Transverse colon (tissue), 4 donors: ENCODE results near the gene WBP1L. TPM values are rescaled to one million over a fixed set of nuclear protein-coding genes. Genes with fewer than 3 reads are reported as not detected.
A peak's percentile ranks its signal among the peaks of the same experiment; 100 is the strongest.

Experiments used
- DNase-seq: peaks from one replicate; pipeline ENCODE4 v3.0.0-alpha.2; 2019
- H3K27ac ChIP-seq, 4 donors: fragments of 200-600 bp; sonication (generic); 2 replicates each; pipeline ENCODE4 v1.5.1; 2016 to 2018; ENCODE audit warnings: inconsistent platforms in 4 of 4
- H3K27me3 ChIP-seq: fragments of 200-600 bp; sonication (generic); 2 replicates; pipeline ENCODE4 v1.5.1; 2017; ENCODE audit warnings: inconsistent platforms
- H3K36me3 ChIP-seq, 4 donors: fragments of 200-600 bp; sonication (generic); 2 replicates each; pipeline ENCODE4 v1.5.1; 2017 to 2019; ENCODE audit warnings: inconsistent platforms in 4 of 4
- H3K4me1 ChIP-seq, 4 donors: fragments of 200-600 bp; sonication (generic); 2 replicates each; pipeline ENCODE4 v1.5.1; 2017 to 2020; ENCODE audit warnings: inconsistent platforms in 4 of 4
- H3K4me3 ChIP-seq, 4 donors: fragments of 200-600 bp; sonication (generic); 1 replicate in 1 of 4; 2 replicates in 3 of 4; pipeline versions ENCODE4 v1.5.1 to v1.6.1; 2017 to 2019; ENCODE audit warnings: inconsistent platforms in 4 of 4
- H3K9me3 ChIP-seq, 2 donors: fragments of 200-600 bp; sonication (generic); 2 replicates each; pipeline ENCODE4 v1.5.1; 2017 to 2019; ENCODE audit warnings: inconsistent platforms in 2 of 2
- EP300 ChIP-seq: sonication (generic); formaldehyde crosslinking; IDR thresholded peaks from one replicate; pipeline ENCODE4 v1.6.1; 2017; ENCODE audit warnings: antibody characterized with exemption, low read depth
- POLR2A ChIP-seq: fragments of 450-650 bp; IDR thresholded peaks from one replicate; pipeline ENCODE4 v1.6.1; 2016; ENCODE audit warnings: antibody characterized with exemption, mild to moderate bottlenecking, moderate library complexity
- POLR2AphosphoS5 ChIP-seq, 3 donors: sonication (generic); formaldehyde crosslinking; IDR thresholded peaks; one replicate each; pipeline ENCODE4 v1.6.1; 2016; ENCODE audit warnings: antibody characterized with exemption in 3 of 3
- WGBS, 2 donors: methylation state at CpG; one replicate each; pipeline ENCODE4 v1.1.5; 2018; ENCODE audit warnings: low coverage in 1 of 2; 5-methylcytosine and 5-hydroxymethylcytosine counted together
- in situ Hi-C, 4 donors: fragments of 200-750 bp; cut with MboI; loops; one replicate each; pipeline versions ENCODE4 v1.15.0 to v1.15.1; 2017; ENCODE audit warnings: low sequenced_read_pairs in 3 of 4, low pct_ligation_motif_present in 1 of 4, low pct_unique_long_range_greater_than_20kb in 1 of 4
- intact Hi-C: fragments of 100-400 bp; cut with DNase I; formaldehyde crosslinking; loops from one replicate; pipeline ENCODE4 v1.15.1; 2023; ENCODE audit warnings: low total_unique reads
- total RNA-seq, 4 donors: library from RNA; depleted of rRNA; stranded (reverse); fragments of >200 nt; gene quantifications; one replicate each; pipeline ENCODE4 v1.1.0, GENCODE V29; 2016
- TF ChIP-seq, protein P1 (sequence below), 5 experiments: fragments of 200-600 bp in 3 of 5; fragments of 450-650 bp in 2 of 5; sonication (generic) in 3 of 5; IDR thresholded peaks; 1 replicate in 2 of 5; 2 replicates in 3 of 5; pipeline ENCODE4 v1.5.1; 2016 to 2017; ENCODE audit warnings: antibody characterized with exemption in 5 of 5, inconsistent platforms in 3 of 5, mild to moderate bottlenecking in 2 of 5, moderate library complexity in 1 of 5

Gene WBP1L
- total RNA-seq, 4 donors from 2014 or later: 68.9 to 168 (median 129) TPM

DNA sequence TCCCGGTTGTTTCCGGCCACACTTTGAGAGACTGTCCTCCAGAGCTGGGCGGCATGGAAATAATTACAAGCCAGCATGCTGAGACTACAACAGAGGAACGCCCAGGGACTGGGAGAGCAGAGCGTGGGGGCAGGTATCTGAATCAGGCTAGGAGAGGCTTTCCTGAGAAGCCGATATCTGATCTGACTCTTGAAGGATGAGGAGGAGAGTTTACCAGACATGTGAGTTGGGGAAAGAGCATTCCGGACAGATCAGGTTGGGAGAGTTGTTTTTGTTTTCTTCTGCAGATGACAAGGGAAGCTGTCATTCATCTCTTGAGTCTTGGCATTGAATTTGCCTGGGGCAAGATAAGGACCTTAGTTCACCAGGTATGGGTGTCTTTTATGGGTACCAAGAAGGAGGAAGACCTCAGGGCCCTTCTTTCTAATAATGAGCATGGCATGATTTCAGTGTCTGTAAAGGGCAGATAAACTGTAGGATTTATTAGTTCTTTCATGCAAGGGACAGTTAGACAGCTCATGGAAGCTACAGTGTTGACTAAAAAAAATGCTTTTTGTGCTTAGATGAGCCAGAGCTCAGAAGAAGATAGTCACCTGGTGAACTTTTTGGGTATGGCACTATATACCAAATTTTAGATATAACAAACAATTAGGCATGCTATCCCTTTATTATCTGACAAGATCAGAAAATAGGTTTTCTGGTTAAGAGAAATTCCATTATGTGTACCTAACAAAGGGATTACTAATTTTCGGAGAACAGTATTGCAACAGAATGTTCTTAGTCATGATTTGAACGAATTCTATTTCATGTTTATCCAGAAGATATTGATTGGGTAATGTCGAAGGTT, 36.2 kb downstream of the WBP1L start:
- H3K27me3 ChIP-seq: no peaks in the 10 kb centered on the region
- DNase-seq: no peak
- peak overlapping the region; percentile 37 to 90 (median 88) for H3K27ac ChIP-seq
- in situ Hi-C loops: no loop called here
- no peaks in the 10 kb centered on the region for H3K9me3 ChIP-seq
- H3K4me1 ChIP-seq: peaks cover 24 to 72% (median 36%) of the 10 kb centered on the region in 4 donors
- TF ChIP-seq, protein P1, sequence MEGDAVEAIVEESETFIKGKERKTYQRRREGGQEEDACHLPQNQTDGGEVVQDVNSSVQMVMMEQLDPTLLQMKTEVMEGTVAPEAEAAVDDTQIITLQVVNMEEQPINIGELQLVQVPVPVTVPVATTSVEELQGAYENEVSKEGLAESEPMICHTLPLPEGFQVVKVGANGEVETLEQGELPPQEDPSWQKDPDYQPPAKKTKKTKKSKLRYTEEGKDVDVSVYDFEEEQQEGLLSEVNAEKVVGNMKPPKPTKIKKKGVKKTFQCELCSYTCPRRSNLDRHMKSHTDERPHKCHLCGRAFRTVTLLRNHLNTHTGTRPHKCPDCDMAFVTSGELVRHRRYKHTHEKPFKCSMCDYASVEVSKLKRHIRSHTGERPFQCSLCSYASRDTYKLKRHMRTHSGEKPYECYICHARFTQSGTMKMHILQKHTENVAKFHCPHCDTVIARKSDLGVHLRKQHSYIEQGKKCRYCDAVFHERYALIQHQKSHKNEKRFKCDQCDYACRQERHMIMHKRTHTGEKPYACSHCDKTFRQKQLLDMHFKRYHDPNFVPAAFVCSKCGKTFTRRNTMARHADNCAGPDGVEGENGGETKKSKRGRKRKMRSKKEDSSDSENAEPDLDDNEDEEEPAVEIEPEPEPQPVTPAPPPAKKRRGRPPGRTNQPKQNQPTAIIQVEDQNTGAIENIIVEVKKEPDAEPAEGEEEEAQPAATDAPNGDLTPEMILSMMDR (IDR thresholded peaks at IDR 0.05): no peak
- TF ChIP-seq POLR2A (no peak), EP300 (no peak), POLR2AphosphoS5 (IDR thresholded peaks at IDR 0.05) (no peak)
- no peak overlapping the region for H3K4me3 ChIP-seq
- intact Hi-C loops: no loop called here
- no peaks in the 10 kb centered on the region for H3K36me3 ChIP-seq
- 85 to 87% methylated on average over 4 to 10 of the region's 10 CpGs for WGBS, 2 donors

DNA sequence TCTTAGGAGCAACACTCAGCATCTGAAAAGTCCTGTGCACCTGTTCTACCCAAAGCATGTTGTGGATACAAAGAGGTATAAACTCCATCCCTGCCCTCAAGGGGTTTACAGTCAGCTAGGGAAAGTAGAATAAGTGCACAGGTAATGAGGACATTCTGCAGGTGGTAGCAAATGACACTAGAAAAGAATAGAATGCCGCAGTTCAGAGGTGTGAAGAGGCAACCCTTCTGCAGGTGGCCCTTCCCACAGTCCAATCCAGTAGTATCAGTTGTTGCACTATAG, 36.7 kb downstream of the WBP1L start:
- TF ChIP-seq, protein P1 (IDR thresholded peaks at IDR 0.05): no peak
- no peak for TF ChIP-seq POLR2A
- no peak for TF ChIP-seq EP300
- Histone ChIP-seq H3K9me3 (no peaks in the 10 kb centered on the region), H3K36me3 (no peaks in the 10 kb centered on the region), H3K4me1 (peaks cover 21 to 70% (median 37%) of the 10 kb centered on the region in 4 donors), H3K4me3 (no peak overlapping the region), H3K27ac (peak overlapping the region; percentile 80 to 89 (median 84)), H3K27me3 (no peaks in the 10 kb centered on the region)
- DNase-seq: no peak
- in situ Hi-C loops: no loop called here
- intact Hi-C loops: no loop called here
- WGBS, 2 donors: 93 to 100% methylated on average over 1 of the region's 1 CpG

DNA sequence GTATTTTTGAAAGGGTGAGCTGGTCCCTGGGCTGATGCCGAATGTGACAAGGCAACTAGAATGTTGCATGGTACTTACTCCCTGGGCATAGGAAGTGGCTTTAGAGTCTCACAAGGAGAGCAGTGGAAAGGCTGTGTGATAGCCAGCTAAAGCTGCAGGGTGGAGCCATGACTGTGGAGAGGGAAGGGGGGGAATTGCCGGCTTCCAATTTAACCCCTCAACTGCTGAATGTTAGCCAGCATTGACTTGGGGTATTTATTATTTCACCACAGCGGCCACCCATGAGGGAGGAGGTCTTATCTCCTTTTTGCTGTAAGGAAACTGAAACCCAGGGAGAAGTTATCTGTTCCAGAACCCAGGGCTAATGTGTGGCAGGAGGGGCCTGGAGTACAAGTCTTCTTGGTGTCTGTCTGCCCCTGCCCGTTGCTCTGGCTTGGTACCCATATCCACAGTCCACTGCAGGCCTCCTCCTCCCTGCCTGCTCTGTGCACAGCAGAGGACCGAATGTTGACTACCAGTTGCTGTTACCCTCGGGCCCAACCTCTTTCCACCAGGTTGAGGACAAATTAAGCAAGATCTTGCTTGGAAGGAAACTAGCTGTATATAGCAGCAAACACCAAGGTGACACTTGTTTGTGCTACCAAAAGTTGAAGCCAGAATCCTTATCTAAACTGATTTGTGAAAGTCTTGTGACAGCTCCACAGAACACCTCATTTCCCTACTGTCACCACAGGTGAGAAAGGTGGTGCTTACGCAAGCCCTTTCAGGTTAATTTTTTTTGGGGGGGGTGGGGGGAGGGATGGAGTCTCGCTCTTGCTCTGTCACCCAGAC, 37.6 kb downstream of the WBP1L start:
- Histone ChIP-seq H3K27ac (peak overlapping the region; percentile 80 to 89 (median 84)), H3K4me1 (peaks cover 19 to 70% (median 42%) of the 10 kb centered on the region in 4 donors), H3K4me3 (no peak overlapping the region), H3K36me3 (no peaks in the 10 kb centered on the region), H3K27me3 (no peaks in the 10 kb centered on the region), H3K9me3 (no peaks in the 10 kb centered on the region)
- in situ Hi-C loops (no loop called here), intact Hi-C loops (no loop called here)
- WGBS, 2 donors: 62% methylated on average over 8 of the region's 8 CpGs; no CpG with 5 or more reads in 1 of the 2 donors
- DNase-seq: no peak
- TF ChIP-seq POLR2A (no peak), POLR2AphosphoS5 (IDR thresholded peaks at IDR 0.05) (no peak), EP300 (no peak)
- TF ChIP-seq, protein P1 (IDR thresholded peaks at IDR 0.05): no peak

DNA sequence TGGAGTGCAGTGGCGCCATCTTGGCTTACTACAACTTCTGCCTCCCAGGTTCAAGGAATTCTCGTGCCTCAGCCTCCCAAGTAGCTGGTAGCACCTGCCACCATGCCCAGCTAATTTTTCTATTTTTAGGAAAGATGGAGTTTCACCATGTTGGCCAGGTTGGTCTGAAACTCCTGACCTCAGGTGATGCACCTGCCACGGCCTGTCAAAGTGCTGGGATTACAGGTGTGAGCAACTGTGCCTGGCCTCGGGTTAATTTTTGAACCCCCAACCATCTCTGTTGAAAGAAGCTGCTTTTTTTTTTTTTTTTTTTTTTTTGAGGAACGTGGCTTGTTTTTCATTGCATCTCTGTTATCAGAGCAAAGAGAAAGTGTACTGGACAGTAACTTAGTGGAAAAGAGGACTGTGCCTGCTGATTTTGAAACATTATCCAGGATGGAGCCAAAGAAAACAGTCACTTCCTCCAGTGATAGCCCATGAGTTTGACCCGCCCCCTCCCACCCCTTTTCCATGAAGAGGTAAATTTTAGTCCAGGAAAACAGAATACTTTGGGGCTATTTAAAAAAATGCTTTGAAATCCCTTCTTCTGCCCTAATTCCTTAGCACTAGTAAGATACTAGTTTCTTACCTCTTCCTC, 38.3 kb downstream of the WBP1L start:
- H3K36me3 ChIP-seq: no peaks in the 10 kb centered on the region
- H3K27me3 ChIP-seq: no peaks in the 10 kb centered on the region
- TF ChIP-seq POLR2AphosphoS5 (IDR thresholded peaks at IDR 0.05): no peak
- TF ChIP-seq, protein P1 (IDR thresholded peaks at IDR 0.05): no peak
- TF ChIP-seq EP300: no peak
- no peak for TF ChIP-seq POLR2A
- no peaks in the 10 kb centered on the region for H3K9me3 ChIP-seq
- no peak for DNase-seq
- 74 to 79% methylated on average over 4 to 6 of the region's 6 CpGs for WGBS, 2 donors
- no peak overlapping the region for H3K4me3 ChIP-seq
- in situ Hi-C loops (no loop called here), intact Hi-C loops (no loop called here)
- peak overlapping the region; percentile 80 to 89 (median 84) for H3K27ac ChIP-seq
- H3K4me1 ChIP-seq: peaks cover 19 to 72% (median 45%) of the 10 kb centered on the region in 4 donors
